A549 (cell line): ENCODE results near the gene RABGEF1.

Experiments used
- CBX2 ChIP-seq: fragments of 200-600 bp; sonication (generic); IDR thresholded peaks from 2 replicates; pipeline ENCODE4 v1.6.1; 2016; ENCODE audit warnings: low read depth, mild to moderate bottlenecking, borderline replicate concordance
- CHD4 ChIP-seq: fragments of 200-600 bp; sonication (generic); IDR thresholded peaks from 2 replicates; pipeline ENCODE4 v1.6.1; 2016; ENCODE audit warnings: antibody characterized with exemption, mild to moderate bottlenecking, borderline replicate concordance
- CTCF ChIP-seq: fragments of >200 bp; sonication (Bioruptor Twin); formaldehyde crosslinking; IDR thresholded peaks from 3 replicates; pipeline ENCODE4 v1.5.1; 2016
- ELK1 ChIP-seq: fragments of 150-350 bp; IDR thresholded peaks from 2 replicates; pipeline ENCODE4 v1.6.1; 2014; ENCODE audit warnings: low read depth, mild to moderate bottlenecking, low read length
- EP300 ChIP-seq, 2 experiments: fragments of >200 bp; sonication (Bioruptor Twin); formaldehyde crosslinking; IDR thresholded peaks; 2 replicates in 1 of 2; 3 replicates in 1 of 2; pipeline ENCODE4 v1.6.1; 2016 to 2017
- JUN ChIP-seq, 2 experiments: fragments of >200 bp; sonication (Bioruptor Twin); formaldehyde crosslinking; IDR thresholded peaks; 2 replicates in 1 of 2; 3 replicates in 1 of 2; pipeline ENCODE4 v1.6.1; 2016 to 2017
- KDM1A ChIP-seq: fragments of 200-600 bp; sonication (generic); IDR thresholded peaks from 2 replicates; pipeline ENCODE4 v1.6.1; 2016; ENCODE audit warnings: low read depth, mild to moderate bottlenecking
- KDM5A ChIP-seq: fragments of 200-600 bp; sonication (generic); IDR thresholded peaks from 2 replicates; pipeline ENCODE4 v1.6.1; 2016; ENCODE audit warnings: antibody characterized with exemption, mild to moderate bottlenecking
- MAFK ChIP-seq: fragments of 450-650 bp; IDR thresholded peaks from 2 replicates; pipeline ENCODE4 v1.6.1; 2014; ENCODE audit not compliant: partially characterized antibody
- NPAS2 ChIP-seq: fragments of 250-450 bp; sonication (Bioruptor Pico); IDR thresholded peaks from 2 replicates; pipeline ENCODE4 v1.8.0; 2022; ENCODE audit warnings: mild to moderate bottlenecking, moderate library complexity, borderline replicate concordance
- PBX3 ChIP-seq: IDR thresholded peaks from 2 replicates; pipeline ENCODE4 v1.6.1; 2012
- POLR2A ChIP-seq: IDR thresholded peaks from 2 replicates; pipeline ENCODE4 v1.6.1; 2012; ENCODE audit warnings: mild to moderate bottlenecking, low read length
- RFX5 ChIP-seq: fragments of 450-650 bp; IDR thresholded peaks from 2 replicates; pipeline ENCODE4 v1.7.1; 2014; ENCODE audit warnings: antibody characterized with exemption, mild to moderate bottlenecking, moderate library complexity
- ZFP36 ChIP-seq: fragments of 450-650 bp; IDR thresholded peaks from 2 replicates; pipeline ENCODE4 v1.6.1; 2014; ENCODE audit warnings: borderline replicate concordance; ENCODE audit not compliant: partially characterized antibody

- TF ChIP-seq POLR2A (no peak), JUN (IDR thresholded peaks at IDR 0.05) (no peak), PBX3 (no peak), CTCF (no peak), KDM5A (no peak), KDM1A (no peak), CBX2 (no peak), ZFP36 (no peak), CHD4 (no peak), ELK1 (no peak), EP300 (IDR thresholded peaks at IDR 0.05) (no peak), NPAS2 (CRISPR knock-in tag) (no peak), RFX5 (no peak), MAFK (no peak)
These were observed 18.6 kb downstream of the RABGEF1 start for GRCh38 chr7:66758950-66759628.
